ENCODE data around the gene GABRA5.
"Not testable (repeated sequence)": the region's sequence is repeated elsewhere in the genome, so short reads cannot be mapped to it uniquely, and the experiment has no call there.

The GABRA5 gene

DNA sequence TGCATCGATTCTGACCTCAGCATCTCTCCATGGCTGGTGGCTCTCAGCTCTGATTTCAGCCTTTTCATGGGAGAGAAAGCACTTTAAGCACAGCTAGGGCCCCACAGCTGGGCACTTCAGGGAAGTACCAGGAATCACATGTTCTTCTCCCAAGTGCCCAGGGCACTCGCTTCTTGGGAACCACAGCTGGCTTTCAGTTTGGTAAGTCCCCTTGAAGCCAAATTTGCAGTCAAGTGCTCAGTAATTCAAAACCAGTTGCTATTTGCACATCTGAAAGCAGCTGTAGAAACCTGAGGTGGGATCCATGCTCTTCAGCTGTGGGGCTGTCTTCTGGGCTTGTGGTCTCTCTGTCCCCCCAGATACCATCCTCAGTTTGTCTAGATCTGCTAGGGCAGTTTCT lies 12.8 kb downstream of the GABRA5 start:
- DNase-seq: no peak

DNA sequence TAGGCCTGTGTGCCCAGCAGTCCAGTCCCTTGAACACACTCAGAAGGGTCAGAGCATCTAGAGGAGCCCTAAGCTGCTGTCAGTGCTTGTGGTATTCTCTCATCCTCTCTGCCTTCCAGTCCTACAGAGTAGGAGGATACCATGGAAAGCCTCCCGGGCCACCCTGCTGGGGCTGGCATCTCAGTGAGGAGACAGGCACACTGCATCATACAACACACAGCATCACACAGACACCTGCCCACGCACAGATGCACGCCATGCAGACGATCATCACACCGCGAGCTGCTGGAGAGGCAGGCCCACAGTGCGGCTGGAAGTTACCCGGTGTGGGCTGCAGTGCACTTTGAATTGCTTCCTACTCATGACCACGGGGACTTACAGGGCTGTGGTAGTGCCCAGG lies 15.2 kb downstream of the GABRA5 start:
- DNase-seq: no peak

DNA sequence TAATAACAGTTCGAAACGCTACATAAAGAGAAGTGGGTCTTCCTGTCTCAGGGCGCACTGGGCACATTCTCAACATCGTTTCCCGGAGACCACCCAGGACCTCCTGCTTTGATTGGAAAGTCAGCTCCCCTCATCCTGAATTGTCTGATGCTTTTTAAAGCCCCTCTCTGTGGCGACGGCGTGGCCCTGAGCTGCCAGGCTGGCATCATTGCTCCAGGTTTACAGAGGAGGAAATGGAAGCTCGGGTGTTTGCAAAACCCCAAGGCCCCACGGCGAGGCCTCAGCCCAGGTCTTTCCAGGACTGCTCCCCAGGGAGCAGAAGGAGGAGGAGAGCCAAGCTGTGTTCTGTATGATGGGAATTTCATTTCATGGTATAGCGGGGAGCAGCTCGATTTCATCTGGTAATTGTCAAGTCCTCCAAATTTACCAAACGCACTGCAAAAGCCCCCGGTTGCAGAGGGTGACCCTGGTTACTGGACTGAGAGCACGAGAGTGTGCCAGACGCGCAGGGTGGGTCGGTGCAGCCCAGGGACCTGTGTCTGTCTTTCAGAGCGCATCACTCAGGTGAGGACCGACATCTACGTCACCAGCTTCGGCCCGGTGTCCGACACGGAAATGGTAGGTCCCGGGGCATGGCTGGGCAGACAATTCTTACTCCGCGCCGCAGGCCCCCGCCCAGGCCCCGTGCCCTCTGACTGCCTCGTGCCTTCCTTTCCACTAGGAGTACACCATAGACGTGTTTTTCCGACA lies 15.9 kb downstream of the GABRA5 start:
- no peak for DNase-seq

DNA sequence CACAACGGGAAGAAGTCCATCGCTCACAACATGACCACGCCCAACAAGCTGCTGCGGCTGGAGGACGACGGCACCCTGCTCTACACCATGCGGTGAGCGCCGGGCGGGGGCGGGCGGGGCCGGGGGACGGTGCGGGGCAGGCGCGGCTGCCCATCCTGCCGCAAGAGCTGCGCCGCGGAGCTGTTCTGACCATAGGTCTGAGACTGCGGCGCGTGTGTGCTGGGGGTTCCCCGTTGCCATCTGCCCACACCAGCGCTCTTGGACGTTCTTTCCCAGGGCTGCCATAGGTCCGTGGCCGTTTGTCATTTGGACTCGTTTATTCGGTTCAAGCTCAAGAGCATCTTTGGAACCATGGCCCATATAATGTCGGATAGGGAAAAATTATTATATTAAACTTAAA lies 16.6 kb downstream of the GABRA5 start:
- no peak for DNase-seq

DNA sequence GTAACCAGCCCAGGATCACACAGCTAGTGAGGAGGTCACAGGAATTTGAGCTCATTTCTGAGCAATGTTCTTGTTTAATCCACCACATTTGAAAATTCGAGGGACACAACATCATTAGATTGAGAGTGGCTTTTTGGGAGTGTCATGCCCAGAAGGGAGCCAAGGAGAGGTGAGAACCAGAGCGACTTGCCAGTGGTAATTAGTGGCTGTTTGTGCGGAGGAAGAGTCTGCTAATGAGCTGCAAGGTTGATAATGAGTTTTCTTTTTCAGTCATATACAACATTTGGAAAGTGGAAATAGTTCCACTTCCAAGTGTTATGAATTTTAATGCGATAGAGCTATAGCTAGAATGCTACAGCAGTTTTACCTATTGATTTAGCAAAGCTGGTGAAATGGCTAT lies 19.7 kb downstream of the GABRA5 start:
- DNase-seq: no peak

DNA sequence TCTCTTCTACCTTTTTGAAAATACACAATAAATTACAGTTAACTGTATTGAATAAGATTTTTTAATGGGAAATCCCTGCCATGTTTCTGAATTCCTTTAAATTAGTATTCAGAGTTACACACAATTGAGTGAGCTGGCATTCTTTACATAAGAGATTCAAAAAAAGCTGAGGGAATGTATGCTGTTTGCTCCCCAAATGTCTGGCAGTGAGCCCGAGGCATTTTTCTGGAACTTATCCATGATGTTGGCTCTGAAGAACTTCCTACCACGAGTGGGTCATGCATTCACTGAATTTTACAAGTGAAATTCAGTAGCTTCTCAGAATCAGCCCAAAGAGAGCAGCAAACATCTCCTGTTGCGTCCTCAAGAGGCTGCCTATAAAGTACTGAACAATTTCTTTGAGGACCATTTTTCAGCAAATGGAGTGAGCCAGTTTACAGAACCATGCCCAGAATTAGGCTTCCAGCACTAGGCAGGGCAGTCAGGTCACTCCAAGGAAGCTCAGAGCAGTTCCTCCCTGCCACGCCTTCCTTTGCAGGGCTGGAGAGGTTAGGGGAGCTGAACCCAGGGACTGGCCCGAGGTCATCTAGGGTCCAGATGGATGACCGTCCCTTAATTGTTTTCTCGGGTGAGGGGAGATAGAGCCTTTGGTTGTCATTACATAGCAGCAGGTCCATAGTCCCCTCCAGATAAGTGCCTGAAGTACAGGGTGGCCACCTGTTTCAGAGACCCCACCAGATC lies 21.2 kb downstream of the GABRA5 start:
- DNase-seq: no peak

DNA sequence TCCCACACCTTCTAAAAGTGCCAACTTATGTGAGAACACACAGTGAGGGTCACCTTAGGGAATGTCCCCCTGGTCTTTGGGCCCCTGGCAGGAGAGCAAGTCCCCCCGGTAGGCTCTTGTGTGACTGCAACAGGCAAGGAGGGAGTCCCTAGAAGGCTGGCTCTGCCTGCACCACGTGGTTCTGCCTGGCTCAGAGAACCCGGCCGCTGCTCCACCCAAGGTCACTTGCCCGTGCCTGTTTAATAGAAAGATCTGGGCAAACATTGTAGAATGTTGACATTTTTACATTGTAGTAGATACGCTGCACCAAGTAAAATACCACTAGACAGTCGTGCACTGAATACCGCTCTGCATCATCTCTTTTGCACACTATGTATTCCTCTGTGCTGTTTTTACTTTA lies 21.9 kb downstream of the GABRA5 start:
- DNase-seq: no peak

DNA sequence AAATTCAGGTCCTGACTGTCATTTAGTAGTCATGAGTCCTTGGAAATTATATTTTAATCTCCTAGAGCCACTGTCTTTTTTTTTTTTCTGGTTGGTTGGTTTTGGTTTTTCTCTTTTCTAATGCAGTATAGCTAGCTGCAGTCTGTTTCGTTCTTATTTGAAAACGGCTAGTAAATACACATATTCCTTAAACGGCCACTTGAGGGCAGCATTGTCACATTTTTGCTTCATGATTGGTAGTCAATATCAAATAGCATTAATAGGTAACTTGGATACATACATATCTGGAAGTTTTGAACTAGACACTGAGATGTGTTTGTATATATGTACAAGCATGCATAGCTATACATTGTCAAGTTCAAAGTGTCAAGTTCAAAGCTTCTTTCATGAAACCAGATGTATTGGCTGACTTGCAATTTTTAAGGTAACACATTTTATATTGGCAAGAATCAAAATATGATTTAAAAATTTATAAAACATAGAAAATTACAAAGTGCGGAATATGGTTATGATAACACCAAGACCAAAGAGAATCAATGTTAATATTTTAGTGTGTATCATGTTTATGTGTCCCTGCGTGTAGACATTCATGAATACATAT lies 22.5 kb downstream of the GABRA5 start:
- peak; percentile 71 for DNase-seq

DNA sequence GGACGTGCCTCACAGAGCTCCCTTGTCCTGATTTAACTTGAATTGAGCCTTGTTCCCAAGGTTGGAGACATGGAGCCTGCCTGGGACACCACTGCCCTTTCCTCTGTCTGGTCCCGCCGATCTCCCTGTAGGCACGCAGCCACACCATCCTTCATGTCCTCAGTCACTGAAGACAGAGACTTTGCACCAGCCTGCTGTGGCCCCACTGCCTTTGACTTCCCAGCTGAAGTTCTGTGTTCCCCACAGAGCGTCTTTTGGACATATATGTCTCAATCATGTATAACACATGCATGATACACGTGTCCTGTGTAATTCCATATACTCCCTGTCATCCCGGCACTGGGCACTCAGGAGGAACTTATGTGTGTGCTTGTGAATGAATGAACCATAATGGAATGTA lies 23.6 kb downstream of the GABRA5 start:
- no peak for DNase-seq

DNA sequence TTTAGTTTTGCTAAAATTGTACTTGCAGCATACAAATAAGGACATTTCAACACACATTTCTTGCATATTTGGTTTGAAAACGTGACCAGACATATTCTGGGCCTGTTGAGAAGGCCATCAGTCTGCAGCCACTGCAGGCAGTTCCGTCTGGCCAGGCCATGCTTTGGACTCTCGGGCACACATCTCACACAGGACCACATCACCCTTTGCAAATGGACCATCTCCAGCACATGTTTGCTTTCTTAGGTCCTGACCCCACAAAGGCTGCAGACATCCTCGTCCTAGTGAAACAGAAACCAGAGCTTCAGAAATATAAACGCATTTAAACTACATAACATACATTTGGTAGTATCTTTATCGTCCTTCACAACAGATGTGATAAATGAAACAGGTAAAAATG lies 24.1 kb downstream of the GABRA5 start:
- no peak for DNase-seq

DNA sequence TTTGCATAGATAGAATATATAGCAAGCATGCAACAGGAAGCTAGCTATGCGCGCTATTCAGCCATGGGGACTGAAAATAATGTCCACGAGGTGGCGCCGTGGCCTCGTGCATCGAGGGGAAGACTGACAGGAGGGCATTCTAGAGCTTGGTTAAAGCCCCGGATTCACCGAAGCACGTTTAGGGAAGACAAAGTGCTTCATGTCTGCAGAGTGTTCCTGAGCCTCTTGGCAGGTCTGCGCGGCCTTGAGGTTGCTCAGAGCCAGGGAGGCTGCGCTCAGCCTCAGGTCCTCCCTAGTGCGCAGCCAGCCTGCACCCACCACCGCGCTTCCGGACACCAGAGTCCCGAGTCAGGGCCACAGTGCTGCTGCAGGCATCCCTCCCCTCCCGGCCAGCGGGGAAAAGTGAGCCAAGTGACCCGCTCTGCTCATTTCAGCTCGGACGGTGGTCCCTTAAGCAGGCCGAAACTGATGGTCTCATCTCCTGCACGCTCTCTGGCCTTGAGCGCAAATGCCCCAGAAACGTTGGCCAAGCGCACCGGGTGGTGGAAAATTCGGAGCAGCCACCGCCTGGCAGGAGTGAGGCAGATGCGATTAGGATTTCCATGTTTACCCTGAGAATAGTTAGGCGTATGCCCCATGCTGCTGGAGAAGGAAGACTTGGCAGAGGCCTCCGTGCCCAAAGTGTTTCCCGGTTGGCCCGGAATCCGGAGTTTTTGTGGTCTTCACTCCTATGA lies 24.8 kb downstream of the GABRA5 start:
- DNase-seq: peak; percentile 81

DNA sequence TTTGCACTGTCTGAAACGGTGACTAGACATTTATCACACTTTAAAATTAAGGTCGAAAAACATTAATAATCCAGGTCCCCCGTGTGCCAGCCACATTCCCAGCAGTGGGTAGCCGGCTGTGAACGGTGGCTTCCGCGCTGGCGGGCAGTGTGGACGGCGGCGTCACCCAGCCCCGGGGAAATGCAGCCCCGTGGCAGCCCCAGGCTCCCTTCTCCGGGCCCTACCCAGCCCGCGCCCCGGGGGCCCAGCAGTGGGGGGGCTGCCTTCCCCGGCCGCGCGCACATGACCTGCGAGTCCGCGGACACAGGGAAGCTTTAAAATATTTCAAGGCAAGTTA lies 25.3 kb downstream of the GABRA5 start:
- no peak for DNase-seq

DNA sequence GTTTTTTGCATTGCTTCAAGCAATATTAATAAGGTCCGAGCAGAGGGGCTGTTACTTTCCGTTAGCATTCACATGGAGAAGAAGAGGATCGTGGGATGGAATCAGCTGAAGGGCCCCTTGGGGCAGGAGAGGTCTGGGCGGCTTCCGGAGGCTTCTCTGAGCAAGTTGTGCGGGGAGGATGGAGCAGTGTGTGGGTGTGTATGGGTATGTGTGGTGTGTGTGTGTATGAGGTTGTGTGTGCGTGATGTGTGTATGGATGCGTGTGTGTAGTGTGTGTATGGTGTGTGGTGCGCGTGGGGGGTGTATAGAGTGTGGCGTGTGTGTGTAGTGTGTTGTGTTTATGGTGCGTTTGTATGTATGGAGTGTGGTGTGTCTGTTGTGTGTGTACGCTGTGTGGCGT lies 25.8 kb downstream of the GABRA5 start:
- no peak for DNase-seq

DNA sequence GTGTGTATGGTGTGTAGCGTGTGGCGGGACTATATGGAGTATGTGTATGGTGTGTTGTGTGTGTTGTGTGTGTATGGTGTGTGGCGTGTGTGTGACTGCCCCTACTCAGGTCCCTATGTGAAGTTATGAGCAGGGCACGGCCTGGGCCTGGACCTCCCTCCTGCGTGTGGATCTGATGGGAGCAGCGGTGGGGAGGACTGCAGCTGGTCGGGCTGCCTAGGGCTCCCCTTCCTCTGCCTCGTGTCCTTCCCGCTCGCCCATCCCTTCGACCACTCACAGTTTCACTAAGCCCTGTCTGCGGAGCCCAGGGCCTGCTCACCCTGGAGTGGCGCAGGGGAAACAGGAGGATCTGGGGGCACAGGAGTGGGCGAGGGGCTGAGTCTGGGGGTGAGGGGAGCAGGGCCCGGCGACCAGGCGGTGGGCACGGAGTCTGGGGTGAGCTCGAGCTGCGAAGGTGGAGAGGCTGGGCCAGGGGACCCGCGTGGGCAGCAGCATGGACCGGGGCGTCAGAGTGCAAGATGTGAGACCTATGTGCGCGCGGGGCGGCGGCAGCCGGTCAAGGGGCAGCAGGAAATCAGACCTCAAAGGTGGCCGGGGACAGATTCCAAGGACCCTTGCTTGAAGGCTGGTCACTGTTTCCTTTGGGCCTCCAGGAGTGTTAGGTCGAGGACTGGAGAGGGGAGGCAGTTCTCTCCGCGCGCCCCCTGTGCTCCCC lies 26.6 kb downstream of the GABRA5 start:
- DNase-seq: no peak

DNA sequence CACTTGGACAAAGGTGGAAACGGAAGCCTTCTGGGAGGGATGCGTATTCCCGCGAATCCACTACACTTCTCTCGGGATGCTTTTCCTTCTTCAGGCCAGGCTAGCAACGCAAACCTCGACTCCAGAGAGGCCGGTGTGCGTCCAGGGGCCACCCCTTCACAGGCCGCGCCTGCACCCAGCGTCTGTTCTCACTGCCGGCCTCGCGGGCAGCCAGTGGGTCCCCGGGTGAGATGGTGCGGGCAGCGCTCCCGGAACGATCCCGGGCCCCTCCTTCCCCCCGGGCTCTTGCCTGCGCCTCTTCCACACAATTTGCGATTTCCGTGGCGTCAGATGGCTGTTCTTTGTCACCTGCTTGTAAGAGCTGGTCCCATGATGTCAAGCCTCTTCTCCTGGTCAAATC lies 27.3 kb downstream of the GABRA5 start:
- DNase-seq: no peak

DNA sequence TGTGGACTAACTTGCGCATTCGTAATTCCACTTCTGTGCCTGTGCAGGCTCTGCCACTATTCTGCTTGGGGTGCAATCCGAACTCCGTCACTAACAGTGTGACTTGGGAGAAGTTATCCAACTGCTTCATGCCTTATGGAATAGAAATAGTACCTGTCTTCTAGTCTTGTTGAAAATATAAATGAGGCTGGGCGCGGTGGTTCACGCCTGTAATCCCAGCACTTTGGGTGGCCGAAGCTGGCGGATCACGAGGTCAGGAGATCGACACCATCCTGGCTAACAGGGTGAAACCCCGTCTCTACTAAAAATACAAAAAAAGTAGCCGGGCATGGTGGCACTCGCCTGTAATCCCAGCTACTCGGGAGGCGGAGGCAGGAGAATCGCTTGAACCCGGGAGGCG lies 28.5 kb downstream of the GABRA5 start:
- DNase-seq: not testable (repeated sequence)

DNA sequence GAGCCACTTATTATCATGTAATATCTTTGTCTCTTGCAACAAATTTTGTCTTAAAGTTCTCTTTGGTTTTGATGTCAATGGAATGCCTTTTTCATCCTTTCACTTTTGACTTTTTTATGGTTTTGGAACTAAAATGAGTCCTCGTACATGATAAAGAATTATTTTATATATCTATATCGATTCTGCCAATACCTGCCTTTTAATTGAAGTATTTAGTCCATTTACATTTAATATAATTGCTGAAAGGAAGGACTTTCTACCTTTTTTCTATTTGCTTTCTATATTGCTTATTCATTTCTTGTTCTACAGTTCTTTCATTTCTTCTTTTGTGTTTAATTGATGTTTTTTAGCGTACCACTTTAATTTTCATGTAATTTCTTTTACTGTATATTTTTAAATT lies 32.8 kb downstream of the GABRA5 start:
- DNase-seq: no peak

DNA sequence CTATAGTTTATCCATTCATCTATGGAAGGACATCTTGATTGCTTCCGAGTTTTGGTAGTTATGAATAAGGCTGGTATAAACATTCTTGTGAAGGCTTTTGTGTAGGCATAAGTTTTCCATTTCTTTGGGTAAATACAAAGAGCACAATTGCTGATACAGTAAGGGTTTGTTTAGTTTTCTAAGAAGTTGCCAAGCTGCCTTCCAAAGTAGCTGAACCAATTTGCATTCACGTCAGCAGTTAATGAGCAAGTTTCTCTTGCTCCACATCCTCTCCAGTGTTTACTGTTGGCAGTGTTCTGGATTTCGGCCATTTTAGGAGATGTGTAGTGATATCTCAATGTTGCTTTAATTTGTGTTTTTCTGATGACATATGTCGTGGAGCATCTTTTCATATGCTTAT lies 34.2 kb downstream of the GABRA5 start:
- no peak for DNase-seq

DNA sequence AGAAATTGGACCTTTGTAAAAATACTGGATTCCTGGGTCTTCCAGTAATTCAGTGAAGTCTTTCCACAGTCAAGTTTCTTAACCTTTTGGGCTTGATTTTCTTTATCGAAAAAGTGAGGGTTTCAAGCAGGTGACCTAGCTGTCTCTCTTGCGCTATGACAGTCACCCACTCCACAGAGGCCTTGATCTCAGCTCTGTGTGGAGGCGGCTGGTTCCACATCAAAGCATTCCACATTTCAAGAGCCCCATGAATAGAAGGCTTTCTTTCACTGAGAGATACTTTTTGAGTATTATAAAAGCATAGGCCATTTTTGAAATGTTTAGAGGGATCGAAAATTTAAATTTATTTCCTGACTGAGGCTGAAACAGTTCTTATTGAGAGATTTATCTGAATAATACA lies 43.9 kb downstream of the GABRA5 start:
- no peak for DNase-seq

DNA sequence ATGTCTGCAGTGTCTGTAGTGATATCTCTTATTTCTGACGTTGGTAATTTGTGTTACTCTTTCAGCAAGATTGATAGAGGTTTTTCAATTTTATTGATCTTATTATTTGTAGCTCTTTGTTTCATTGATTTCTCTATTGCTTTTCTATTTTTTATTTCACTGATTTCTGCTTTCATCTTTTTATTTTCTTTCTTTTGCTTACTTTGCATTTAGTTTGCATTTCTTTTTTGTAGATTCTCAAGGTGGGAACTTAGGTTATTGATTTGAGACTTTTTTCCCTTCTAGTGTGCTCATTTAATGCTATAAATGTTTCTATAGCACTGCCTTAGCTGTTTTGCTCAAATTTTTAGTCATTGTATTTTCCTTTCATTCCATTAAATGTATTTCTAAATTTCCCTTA lies 54.6 kb downstream of the GABRA5 start:
- no peak for DNase-seq

DNA sequence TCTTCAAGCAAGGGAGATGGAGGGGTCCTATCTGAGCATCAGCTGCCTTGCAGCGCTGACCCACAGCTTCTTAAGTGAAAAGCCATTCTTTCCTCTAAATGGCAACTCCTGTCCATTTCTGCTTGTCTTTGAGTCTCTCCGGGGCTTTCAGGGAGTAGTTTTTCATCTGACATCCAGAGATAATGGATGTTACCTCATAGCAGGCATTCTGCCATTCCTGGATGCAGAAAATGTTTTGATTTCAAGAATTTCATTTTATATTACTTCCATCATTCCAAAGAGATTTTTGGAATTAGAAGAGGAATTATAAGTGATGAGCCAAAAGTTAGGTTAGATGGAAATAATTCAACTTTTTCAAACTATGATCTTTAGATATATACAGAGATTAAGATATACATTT lies 59.2 kb downstream of the GABRA5 start:
- no peak for DNase-seq

DNA sequence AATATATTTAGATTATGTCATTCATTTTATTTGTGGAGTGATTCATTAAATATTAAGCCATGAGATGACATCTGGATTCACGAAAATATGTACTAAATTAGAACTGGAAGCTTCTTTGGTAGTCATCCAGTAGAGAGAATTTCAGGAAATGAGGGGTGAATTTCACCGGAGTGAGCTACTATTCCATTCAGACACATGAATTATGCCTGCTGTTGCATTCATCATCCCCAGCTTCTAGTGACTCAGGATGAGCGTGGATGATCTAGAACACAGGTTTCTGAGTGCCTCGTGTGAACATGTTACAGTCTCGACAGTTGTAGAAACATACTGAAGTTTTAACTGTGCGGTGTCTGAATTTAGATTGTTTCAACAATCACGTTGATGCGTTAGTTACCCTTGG lies 61.2 kb downstream of the GABRA5 start:
- DNase-seq: no peak

DNA sequence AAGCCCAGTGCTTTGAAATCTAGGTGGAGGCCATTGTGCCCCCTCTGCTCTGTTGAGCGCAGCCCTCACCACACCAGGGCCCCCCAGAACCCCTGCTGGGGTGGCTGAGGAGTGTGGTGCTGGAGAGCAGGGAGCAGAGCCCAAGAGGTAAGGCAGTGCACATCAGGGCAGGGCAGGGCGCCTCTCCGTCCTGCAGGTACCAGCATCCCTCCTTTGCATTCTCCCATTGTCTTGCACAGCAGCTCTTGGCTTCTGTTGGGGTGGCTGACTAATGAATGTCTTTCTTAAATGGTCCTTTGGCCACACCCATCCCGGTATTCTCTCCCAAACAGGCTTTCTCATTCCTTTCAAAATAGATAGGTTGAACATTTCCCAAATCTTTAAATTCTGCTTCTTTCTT lies 62.7 kb downstream of the GABRA5 start:
- no peak for DNase-seq
